Karpas-422 (cell line): ENCODE data around the gene SMLR1. TPM values are rescaled to one million over a fixed set of nuclear protein-coding genes. Genes with fewer than 3 reads are reported as not detected.

Source experiments
- DNase-seq: peaks from one replicate; pipeline ENCODE4 v3.0.0-alpha.2; 2015
- H2AFZ ChIP-seq: fragments of 200-600 bp; sonication (generic); 2 replicates; pipeline ENCODE4 v1.6.1; 2014; ENCODE audit warnings: antibody characterized with exemption, low read length, mixed read lengths
- H3K27ac ChIP-seq: fragments of 200-600 bp; sonication (generic); 2 replicates; pipeline ENCODE4 v1.5.1; 2014; ENCODE audit warnings: mild to moderate bottlenecking, low read length, moderate library complexity
- H3K27me3 ChIP-seq: fragments of 200-600 bp; sonication (generic); 2 replicates; pipeline ENCODE4 v1.6.1; 2014; ENCODE audit warnings: low read length, mixed read lengths
- H3K36me3 ChIP-seq: fragments of 200-600 bp; sonication (generic); 2 replicates; pipeline ENCODE4 v1.6.1; 2014; ENCODE audit warnings: low read length, mixed read lengths; ENCODE audit not compliant: insufficient read depth
- H3K4me1 ChIP-seq: fragments of 200-600 bp; sonication (generic); 2 replicates; pipeline ENCODE4 v1.6.1; 2014; ENCODE audit warnings: mild to moderate bottlenecking, low read length, mixed read lengths
- H3K4me2 ChIP-seq: fragments of 200-600 bp; sonication (generic); 2 replicates; pipeline ENCODE4 v1.6.1; 2014; ENCODE audit warnings: low read length, low read depth, mild to moderate bottlenecking; ENCODE audit not compliant: poor library complexity, severe bottlenecking
- H3K4me3 ChIP-seq: fragments of 200-600 bp; sonication (generic); 2 replicates; pipeline ENCODE4 v1.5.1; 2014; ENCODE audit warnings: mild to moderate bottlenecking, antibody characterized with exemption, low read length, mixed read lengths
- H3K79me2 ChIP-seq: fragments of 200-600 bp; sonication (generic); 2 replicates; pipeline ENCODE4 v1.6.1; 2014; ENCODE audit warnings: mild to moderate bottlenecking, low read length, mixed read lengths
- H3K9ac ChIP-seq: fragments of 200-600 bp; sonication (generic); 2 replicates; pipeline ENCODE4 v1.6.0; 2014; ENCODE audit warnings: low read length
- H3K9me2 ChIP-seq: fragments of 200-600 bp; sonication (generic), shearing (Covaris generic); replicated peaks from 2 replicates; pipeline ENCODE4 v1.6.0; 2014; ENCODE audit warnings: mild to moderate bottlenecking, low read length, moderate library complexity; ENCODE audit not compliant: insufficient read depth
- H3K9me3 ChIP-seq: fragments of 300-700, 200-600 bp; sonication (generic); 2 replicates; pipeline ENCODE4 v1.6.1; 2014; ENCODE audit warnings: low read length, mixed read lengths
- H4K20me1 ChIP-seq: fragments of 200-600 bp; sonication (generic); 2 replicates; pipeline ENCODE4 v1.6.1; 2014; ENCODE audit warnings: mild to moderate bottlenecking, antibody characterized with exemption, low read length, low read depth; ENCODE audit not compliant: insufficient read depth
- total RNA-seq: library from RNA; depleted of rRNA; stranded (reverse); fragments of >200 nt; shearing (Covaris generic); gene quantifications from 2 replicates; pipeline ENCODE4 v1.2.3, GENCODE V29; 2014; ENCODE audit warnings: low replicate concordance

The SMLR1 gene
- total RNA-seq, 1 experiment from 2014 or later: not detected

DNA sequence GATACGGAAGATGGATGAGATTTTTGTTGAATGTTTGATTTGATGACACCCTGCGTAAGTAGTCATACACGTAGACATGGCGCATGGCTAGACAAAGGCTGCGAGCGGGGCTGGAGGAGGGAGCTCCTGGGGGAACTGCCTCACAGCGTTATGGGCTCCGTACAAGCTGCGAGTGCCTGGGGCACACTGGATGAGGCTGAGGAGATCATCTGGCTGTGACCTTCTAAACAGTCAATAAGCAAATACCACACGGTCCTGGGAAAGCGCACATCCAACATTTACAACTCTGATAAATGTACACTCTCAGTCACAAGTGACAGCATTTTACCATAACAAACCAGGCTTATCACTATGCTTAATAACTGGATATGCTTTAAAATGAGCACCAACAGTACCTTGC lies 37.1 kb downstream of the SMLR1 start:
- Histone ChIP-seq H3K27ac (no peak overlapping the region), H3K9me3 (no peaks in the 10 kb centered on the region), H3K4me2 (no peak overlapping the region), H4K20me1 (no peaks in the 10 kb centered on the region), H3K79me2 (no peaks in the 10 kb centered on the region), H3K36me3 (no peaks in the 10 kb centered on the region), H3K4me3 (no peak overlapping the region), H2AFZ (no peak overlapping the region), H3K27me3 (no peaks in the 10 kb centered on the region), H3K9me2 (no peaks in the 10 kb centered on the region), H3K9ac (no peak overlapping the region), H3K4me1 (no peaks in the 10 kb centered on the region)
- no peak for DNase-seq

DNA sequence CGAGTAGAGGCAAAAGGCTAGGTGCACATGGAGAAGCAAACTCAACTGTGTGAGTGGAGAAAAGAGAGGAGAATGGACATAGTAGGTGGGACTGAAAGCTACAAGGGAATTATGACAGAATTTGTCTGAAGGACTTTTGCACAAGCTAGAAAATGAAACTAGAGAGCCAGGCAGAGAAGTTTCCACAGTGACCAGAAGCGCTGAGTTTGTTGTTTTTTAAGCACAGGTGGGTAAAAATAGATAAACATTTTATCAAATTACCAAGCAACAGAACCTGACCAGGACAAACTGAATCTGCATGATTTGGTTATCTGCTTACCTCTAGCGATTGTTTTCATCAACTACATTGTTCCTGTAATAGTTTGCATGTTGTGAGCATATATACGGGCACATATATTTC lies 38.6 kb downstream of the SMLR1 start:
- Histone ChIP-seq H3K4me3 (no peak overlapping the region), H3K4me1 (no peaks in the 10 kb centered on the region), H3K9ac (no peak overlapping the region), H3K27ac (no peak overlapping the region), H3K27me3 (no peaks in the 10 kb centered on the region), H3K36me3 (no peaks in the 10 kb centered on the region), H3K9me2 (no peaks in the 10 kb centered on the region), H3K4me2 (no peak overlapping the region), H2AFZ (no peak overlapping the region), H3K9me3 (no peaks in the 10 kb centered on the region), H3K79me2 (no peaks in the 10 kb centered on the region), H4K20me1 (no peaks in the 10 kb centered on the region)
- DNase-seq: no peak

DNA sequence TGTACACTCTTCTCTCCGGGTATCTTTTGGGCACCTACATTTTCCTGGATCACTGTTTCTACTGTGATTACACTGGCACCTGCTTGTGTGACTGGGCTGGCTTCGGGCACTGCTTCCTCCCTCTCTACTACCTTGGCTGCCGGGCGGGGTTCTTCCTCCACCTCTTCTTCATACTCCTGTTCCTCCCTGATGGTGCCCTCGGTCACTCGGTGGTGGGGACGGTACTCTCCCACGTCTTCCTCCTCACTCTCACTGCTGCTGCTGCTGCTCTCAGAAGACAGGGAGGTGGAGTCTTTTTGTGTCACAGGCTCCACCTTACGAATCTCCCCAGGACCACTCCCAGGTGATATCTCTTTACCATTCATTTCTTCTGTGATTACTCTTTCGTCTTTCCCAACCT lies 42.5 kb downstream of the SMLR1 start:
- H3K9me2 ChIP-seq: no peaks in the 10 kb centered on the region
- H3K4me3 ChIP-seq: no peak overlapping the region
- no peak overlapping the region for H2AFZ ChIP-seq
- no peaks in the 10 kb centered on the region for H3K9me3 ChIP-seq
- no peaks in the 10 kb centered on the region for H4K20me1 ChIP-seq
- no peaks in the 10 kb centered on the region for H3K36me3 ChIP-seq
- no peaks in the 10 kb centered on the region for H3K79me2 ChIP-seq
- H3K9ac ChIP-seq: no peak overlapping the region
- DNase-seq: no peak
- no peaks in the 10 kb centered on the region for H3K4me1 ChIP-seq
- no peak overlapping the region for H3K4me2 ChIP-seq
- H3K27me3 ChIP-seq: no peaks in the 10 kb centered on the region
- no peak overlapping the region for H3K27ac ChIP-seq

- no peaks in the 10 kb centered on the region for H4K20me1 ChIP-seq
- H3K9me3 ChIP-seq: no peaks in the 10 kb centered on the region
- H3K79me2 ChIP-seq: no peaks in the 10 kb centered on the region
- no peak overlapping the region for H3K9ac ChIP-seq
- no peaks in the 10 kb centered on the region for H3K9me2 ChIP-seq
- H3K4me2 ChIP-seq: no peak overlapping the region
- DNase-seq: no peak
- H3K27me3 ChIP-seq: no peaks in the 10 kb centered on the region
- H3K4me1 ChIP-seq: no peaks in the 10 kb centered on the region
- no peak overlapping the region for H2AFZ ChIP-seq
- no peaks in the 10 kb centered on the region for H3K36me3 ChIP-seq
- H3K4me3 ChIP-seq: no peak overlapping the region
- H3K27ac ChIP-seq: no peak overlapping the region
Measured at GRCh38 chr6:130870179-130870880, 43.1 kb downstream of the SMLR1 start.

- no peaks in the 10 kb centered on the region for H3K4me1 ChIP-seq
- H3K9me2 ChIP-seq: no peaks in the 10 kb centered on the region
- peak; percentile 86 for DNase-seq
- H3K27ac ChIP-seq: no peak overlapping the region
- H3K9me3 ChIP-seq: no peaks in the 10 kb centered on the region
- H3K9ac ChIP-seq: no peak overlapping the region
- no peak overlapping the region for H3K4me3 ChIP-seq
- H3K36me3 ChIP-seq: no peaks in the 10 kb centered on the region
- no peaks in the 10 kb centered on the region for H3K27me3 ChIP-seq
- H2AFZ ChIP-seq: no peak overlapping the region
- no peaks in the 10 kb centered on the region for H4K20me1 ChIP-seq
- no peaks in the 10 kb centered on the region for H3K79me2 ChIP-seq
- H3K4me2 ChIP-seq: no peak overlapping the region
Measured at GRCh38 chr6:130872250-130873095, 45.3 kb downstream of the SMLR1 start.

GRCh38 chr6:130873746-130874145 lies 46.5 kb downstream of the SMLR1 start:
- H3K36me3 ChIP-seq: no peaks in the 10 kb centered on the region
- H3K9ac ChIP-seq: no peak overlapping the region
- no peaks in the 10 kb centered on the region for H3K4me1 ChIP-seq
- H3K27ac ChIP-seq: no peak overlapping the region
- H2AFZ ChIP-seq: no peak overlapping the region
- no peaks in the 10 kb centered on the region for H4K20me1 ChIP-seq
- H3K9me3 ChIP-seq: no peaks in the 10 kb centered on the region
- H3K27me3 ChIP-seq: no peaks in the 10 kb centered on the region
- no peaks in the 10 kb centered on the region for H3K9me2 ChIP-seq
- DNase-seq: no peak
- no peak overlapping the region for H3K4me3 ChIP-seq
- no peak overlapping the region for H3K4me2 ChIP-seq
- H3K79me2 ChIP-seq: no peaks in the 10 kb centered on the region

DNA sequence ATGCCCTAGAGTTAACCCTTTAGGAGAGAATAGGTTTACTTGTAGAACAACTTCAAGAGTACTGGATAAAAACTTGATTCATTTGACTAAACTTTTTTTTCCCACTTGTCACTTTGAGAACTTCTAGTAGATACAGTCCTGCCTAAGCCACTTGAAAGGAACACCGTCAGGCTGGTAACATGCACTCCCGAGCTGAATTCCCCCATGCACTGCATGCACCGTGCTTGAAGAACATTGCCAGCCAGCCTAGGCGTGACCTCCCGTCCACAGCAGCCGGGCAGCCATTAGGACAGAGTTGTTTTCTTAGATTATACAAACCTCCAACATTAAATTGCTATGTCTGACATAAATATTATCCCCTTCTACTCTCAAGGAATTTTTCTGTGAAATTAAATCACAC lies 52.6 kb downstream of the SMLR1 start:
- Histone ChIP-seq H2AFZ (no peak overlapping the region), H3K4me1 (no peaks in the 10 kb centered on the region), H3K4me2 (no peak overlapping the region), H3K27ac (no peak overlapping the region), H3K4me3 (no peak overlapping the region), H4K20me1 (no peaks in the 10 kb centered on the region), H3K9me2 (no peaks in the 10 kb centered on the region), H3K9me3 (no peaks in the 10 kb centered on the region), H3K9ac (no peak overlapping the region), H3K79me2 (no peaks in the 10 kb centered on the region), H3K27me3 (no peaks in the 10 kb centered on the region), H3K36me3 (no peaks in the 10 kb centered on the region)
- DNase-seq: no peak

GRCh38 chr6:130882370-130882769 lies 55.2 kb downstream of the SMLR1 start:
- Histone ChIP-seq H3K79me2 (no peaks in the 10 kb centered on the region), H3K9me2 (no peaks in the 10 kb centered on the region), H3K9me3 (no peaks in the 10 kb centered on the region), H4K20me1 (no peaks in the 10 kb centered on the region), H3K4me1 (no peaks in the 10 kb centered on the region), H3K4me3 (no peak overlapping the region), H2AFZ (no peak overlapping the region), H3K9ac (no peak overlapping the region), H3K27me3 (no peaks in the 10 kb centered on the region), H3K4me2 (no peak overlapping the region), H3K36me3 (no peaks in the 10 kb centered on the region), H3K27ac (no peak overlapping the region)
- no peak for DNase-seq
